Naive thymus-derived CD8-positive, alpha-beta T cell (primary cell): Measurements from ENCODE around the gene SPAG5. TPM values are rescaled to one million over a fixed set of nuclear protein-coding genes. Genes with fewer than 3 reads are reported as not detected.

ENCODE experiments used
- ATAC-seq, 2 donors: fragments of 150-1000 bp; cut with Tn5 transposase in 1 of 2; sonication (Bioruptor Pico), chemical (Tn5 transposase) in 1 of 2; 1 replicate in 1 of 2; 2 replicates in 1 of 2; pipeline ENCODE4 v1.10.0; 2021; ENCODE audit warnings: mild to moderate bottlenecking in 2 of 2, moderate library complexity in 2 of 2
- POLR2A ChIA-PET: fragments of 350-600 bp; sonication (Branson Sonifier 250); formaldehyde crosslinking; loops from one replicate; lab custom pipeline; 2021; ENCODE audit warnings: antibody characterized with exemption; lab: Charles Lee
- DNase-seq, 10 donors: peaks; one replicate each; pipeline versions ENCODE4 v3.0.0 to v3.0.0-alpha.2; 2020 to 2022
- H3K27ac Mint-ChIP-seq, 10 donors: one replicate each; pipeline ENCODE4 v1.8.0; 2020 to 2022; ENCODE audit warnings: mild to moderate bottlenecking in 10 of 10, mixed read lengths in 10 of 10, moderate library complexity in 4 of 10, inconsistent platforms in 1 of 10
- H3K27me3 Mint-ChIP-seq, 5 donors: one replicate each; pipeline ENCODE4 v1.8.0; 2021 to 2022; ENCODE audit warnings: mixed read lengths in 5 of 5
- H3K36me3 Mint-ChIP-seq, 3 donors: one replicate each; pipeline ENCODE4 v1.8.0; 2020 to 2022; ENCODE audit warnings: mixed read lengths in 3 of 3, mild to moderate bottlenecking in 2 of 3, inconsistent platforms in 1 of 3
- H3K4me1 Mint-ChIP-seq, 4 donors: one replicate each; pipeline ENCODE4 v1.8.0; 2021 to 2022; ENCODE audit warnings: mixed read lengths in 4 of 4
- H3K4me3 Mint-ChIP-seq, 10 donors: one replicate each; pipeline ENCODE4 v1.8.0; 2020 to 2022; ENCODE audit warnings: mild to moderate bottlenecking in 10 of 10, mixed read lengths in 10 of 10, moderate library complexity in 6 of 10, inconsistent platforms in 1 of 10
- H3K9me3 Mint-ChIP-seq, 9 donors: one replicate each; pipeline ENCODE4 v1.8.0; 2020 to 2022; ENCODE audit warnings: mixed read lengths in 9 of 9, mild to moderate bottlenecking in 3 of 9, inconsistent platforms in 1 of 9, moderate library complexity in 1 of 9
- polyA plus RNA-seq, 3 donors: library from polyadenylated mRNA; unstranded; fragments of 300-500 nt; fragmentation: Illumina TruSeq; gene quantifications; one replicate each; pipeline ENCODE4 v1.2.3, GENCODE V29; 2021
- total RNA-seq, 8 experiments: library from RNA in 2 of 8; stranded (reverse) in 2 of 8; gene quantifications; one replicate each; pipeline ENCODE4 v1.2.3 and lab custom pipeline; 2021 to 2026

Gene SPAG5
- total and polyA plus RNA-seq, 5 experiments from 2014 or later, result 0.40 to 11.2 (median 2.7) TPM

DNA sequence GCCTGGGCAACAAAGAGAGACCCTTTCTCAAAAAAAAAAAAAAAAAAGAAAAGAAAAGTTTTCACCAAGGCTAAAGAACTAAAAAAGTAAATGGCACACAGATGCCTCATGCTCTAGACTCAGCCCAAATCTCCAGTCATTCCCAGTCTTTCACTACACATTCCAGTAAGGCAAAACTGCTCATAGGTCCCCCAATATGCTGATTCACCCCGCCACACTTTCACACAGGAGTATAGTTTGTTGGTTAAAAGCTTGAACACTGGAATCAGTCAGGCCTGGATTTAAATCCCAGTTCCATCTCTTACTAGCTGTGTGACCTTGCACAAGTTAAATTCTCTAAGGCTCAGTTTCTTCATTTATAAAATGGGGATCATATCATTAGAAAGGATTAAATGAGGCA is 29.4 kb downstream of the SPAG5 start:
- Mint-ChIP-seq H3K27ac (peak overlapping the region in 9 of 10 donors; percentile 5 to 98 (median 68)), H3K9me3 (no peaks in the 10 kb centered on the region), H3K4me1 (peaks cover 40 to 67% (median 59%) of the 10 kb centered on the region in 4 donors), H3K27me3 (no peaks in the 10 kb centered on the region), H3K36me3 (peaks cover 0 to 41% (median 2%) of the 10 kb centered on the region in 3 donors), H3K4me3 (peak overlapping the region; percentile 35 to 98 (median 95))
- POLR2A ChIA-PET, result interaction anchor here (1.2 to 9.0 kb wide), 4 partner anchors 19 to 142 kb away, joined by 3 to 81 read pairs (median 26); partner anchors contain the start of genes BLTP2, PROCA1, SPAG5 and UNC119
- DNase-seq (no peak), ATAC-seq (no peak)

DNA sequence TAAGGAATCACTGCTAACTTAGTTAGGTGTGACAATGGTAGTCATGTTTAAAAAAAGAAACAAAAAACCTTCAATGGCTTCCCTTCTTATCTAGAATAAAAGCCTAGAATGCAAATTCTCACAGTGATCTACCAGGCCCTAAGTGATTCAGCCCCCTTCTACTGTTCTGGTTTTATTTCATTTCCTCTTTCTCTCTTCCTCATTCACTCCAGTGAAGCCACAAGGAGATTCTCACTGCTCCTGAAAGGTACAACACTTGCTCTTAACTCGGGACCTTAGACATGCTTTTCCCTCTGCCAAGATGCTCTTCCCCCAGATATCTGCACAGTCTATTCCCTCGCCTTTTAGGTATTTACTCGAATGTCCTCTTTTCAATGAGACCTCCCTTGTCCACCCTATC is 31.2 kb downstream of the SPAG5 start:
- Mint-ChIP-seq H3K27me3 (no peaks in the 10 kb centered on the region), H3K36me3 (peaks cover 0 to 59% (median 8%) of the 10 kb centered on the region in 3 donors), H3K27ac (peak overlapping the region; percentile 13 to 91 (median 61)), H3K9me3 (no peaks in the 10 kb centered on the region), H3K4me3 (peak overlapping the region in 6 of 10 donors; percentile 12 to 64 (median 46)), H3K4me1 (peaks cover 32 to 60% (median 50%) of the 10 kb centered on the region in 4 donors)
- DNase-seq, result no peak
- POLR2A ChIA-PET, result no interaction called here
- no peak for ATAC-seq

DNA sequence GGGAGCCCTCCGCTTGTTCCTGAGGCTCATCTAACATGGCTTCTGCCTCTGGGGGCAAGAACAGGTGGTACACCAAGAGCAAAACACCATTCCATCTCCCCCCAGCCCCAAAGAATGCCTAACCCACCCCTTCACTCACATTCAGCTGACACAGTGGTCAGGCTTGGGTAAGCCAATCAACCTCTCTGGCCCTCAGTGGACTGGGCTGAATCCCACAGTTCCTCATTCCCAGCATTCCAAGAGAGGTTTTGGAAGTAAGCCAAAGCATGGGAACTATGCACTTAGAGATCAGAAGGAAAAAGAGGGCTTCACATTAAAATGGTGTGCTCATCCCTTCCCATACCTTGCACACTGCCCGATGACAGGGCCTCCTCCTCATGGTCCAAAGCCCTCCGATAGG is 35.4 kb downstream of the SPAG5 start:
- DNase-seq (no peak), ATAC-seq (no peak)
- POLR2A ChIA-PET, result interaction anchor here (1.2 kb wide), 1 partner anchor 9 kb away, joined by 3 read pairs; no protein-coding TSS in a partner anchor
- Mint-ChIP-seq H3K4me1 (peaks cover 13 to 25% (median 24%) of the 10 kb centered on the region in 4 donors), H3K27ac (peak overlapping the region in 1 of 10 donors; percentile 29), H3K36me3 (peaks cover 0 to 80% (median 18%) of the 10 kb centered on the region in 3 donors), H3K9me3 (no peaks in the 10 kb centered on the region), H3K27me3 (no peaks in the 10 kb centered on the region), H3K4me3 (no peak overlapping the region)

GRCh38 chr17:28555022-28555421 is 43.8 kb downstream of the SPAG5 start:
- Mint-ChIP-seq H3K4me1 (peaks cover 21 to 36% (median 28%) of the 10 kb centered on the region in 4 donors), H3K27me3 (no peaks in the 10 kb centered on the region), H3K27ac (no peak overlapping the region), H3K9me3 (no peaks in the 10 kb centered on the region), H3K36me3 (peaks cover 0 to 61% (median 31%) of the 10 kb centered on the region in 3 donors), H3K4me3 (no peak overlapping the region)
- no peak for ATAC-seq
- DNase-seq, result no peak
- POLR2A ChIA-PET, result interaction anchor here (0.8 kb wide), 2 partner anchors 20 to 60 kb away, joined by 3 read pairs; no protein-coding TSS in a partner anchor

GRCh38 chr17:28554565-28554964 is 44.3 kb downstream of the SPAG5 start:
- peaks cover 0 to 57% (median 29%) of the 10 kb centered on the region in 3 donors for H3K36me3 Mint-ChIP-seq
- ATAC-seq, result no peak
- DNase-seq, result no peak
- no peaks in the 10 kb centered on the region for H3K27me3 Mint-ChIP-seq
- peaks cover 25 to 40% (median 32%) of the 10 kb centered on the region in 4 donors for H3K4me1 Mint-ChIP-seq
- no peaks in the 10 kb centered on the region for H3K9me3 Mint-ChIP-seq
- POLR2A ChIA-PET, result interaction anchor here (0.8 kb wide), 2 partner anchors 21 to 59 kb away, joined by 3 read pairs; no protein-coding TSS in a partner anchor
- H3K27ac Mint-ChIP-seq, result peak overlapping the region in 1 of 10 donors; percentile 8
- H3K4me3 Mint-ChIP-seq, result peak overlapping the region in 2 of 10 donors; percentile 14 to 39

GRCh38 chr17:28553000-28553505 is 45.8 kb downstream of the SPAG5 start:
- peak overlapping the region; percentile 4 to 93 (median 82) for H3K27ac Mint-ChIP-seq
- ATAC-seq, result no peak
- peak overlapping the region; percentile 73 to 93 (median 90) for H3K4me3 Mint-ChIP-seq
- H3K36me3 Mint-ChIP-seq, result peaks cover 0 to 43% (median 23%) of the 10 kb centered on the region in 3 donors
- no peaks in the 10 kb centered on the region for H3K9me3 Mint-ChIP-seq
- peaks cover 40 to 55% (median 48%) of the 10 kb centered on the region in 4 donors for H3K4me1 Mint-ChIP-seq
- H3K27me3 Mint-ChIP-seq, result no peaks in the 10 kb centered on the region
- no peak for DNase-seq
- POLR2A ChIA-PET, result interaction anchor here (1.2 to 7.5 kb wide), 4 partner anchors 12 to 166 kb away, joined by 3 to 81 read pairs (median 10); partner anchors contain the start of genes ALDOC, PIGS, RPL23A and SPAG5

DNA sequence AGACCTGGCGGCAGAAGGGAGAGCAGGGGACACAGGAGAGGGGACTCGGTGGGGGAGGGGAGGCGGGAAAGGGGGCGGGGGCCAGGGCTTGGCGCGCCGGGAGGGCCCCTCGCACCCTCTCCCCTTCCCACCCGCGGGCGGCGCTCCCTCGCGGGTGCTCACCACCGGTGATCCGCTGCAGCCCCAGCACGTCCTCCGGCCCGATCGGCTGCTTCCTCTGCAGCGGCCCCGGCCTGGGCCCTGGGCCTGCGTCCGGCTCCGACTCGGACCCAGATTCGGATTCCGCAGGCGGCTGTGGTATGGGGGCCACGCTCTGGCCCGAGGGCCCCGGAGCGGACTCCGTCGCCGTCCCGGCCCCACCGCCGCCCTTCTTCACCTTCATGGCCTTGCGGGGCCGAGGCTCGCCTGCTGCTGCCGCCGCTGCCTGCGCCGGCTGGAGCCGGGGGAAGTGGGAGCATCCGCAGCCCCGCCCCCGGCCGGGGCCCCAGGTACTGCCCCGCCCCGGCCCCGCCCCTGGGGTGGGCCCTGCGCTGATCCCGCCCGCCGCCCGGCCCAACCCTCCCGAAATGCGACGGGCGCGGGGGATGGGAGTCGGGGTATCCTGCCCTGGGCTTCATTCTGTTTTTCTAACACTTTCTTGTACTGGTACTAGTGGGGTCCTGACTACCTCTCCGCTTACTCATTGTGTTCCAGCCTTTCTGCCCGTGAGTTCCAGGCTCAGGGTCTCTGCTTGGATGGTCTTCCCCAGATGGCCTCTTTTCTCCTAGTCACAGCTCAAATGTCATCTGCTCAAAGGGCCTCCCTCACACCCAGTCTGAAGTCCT is 46.4 kb downstream of the SPAG5 start, which contains the start of gene UNC119:
Gene UNC119, minus strand, starts transcription at position 449 of the 824 bp plus-strand sequence. Its CDS starts 67 bp downstream, at position 382.
- H3K4me1 Mint-ChIP-seq, result peaks cover 43 to 62% (median 53%) of the 10 kb centered on the region in 4 donors
- no peaks in the 10 kb centered on the region for H3K27me3 Mint-ChIP-seq
- H3K9me3 Mint-ChIP-seq, result no peaks in the 10 kb centered on the region
- peak within 1 kb of the TSS; percentile 71 to 97 (median 93) for H3K27ac Mint-ChIP-seq
- POLR2A ChIA-PET, result interaction anchor here (1.2 to 7.5 kb wide), 5 partner anchors 13 to 167 kb away, joined by 3 to 81 read pairs (median 4); partner anchors contain the start of genes ALDOC, PIGS, RPL23A and SPAG5
- peaks cover 0 to 36% (median 19%) of the 10 kb centered on the region in 3 donors for H3K36me3 Mint-ChIP-seq
- H3K4me3 Mint-ChIP-seq, result peak within 1 kb of the TSS; percentile 90 to 97 (median 91)
- peak; percentile 53 to 90 (median 76) for DNase-seq
- peak; percentile 67 to 82 for ATAC-seq

DNA sequence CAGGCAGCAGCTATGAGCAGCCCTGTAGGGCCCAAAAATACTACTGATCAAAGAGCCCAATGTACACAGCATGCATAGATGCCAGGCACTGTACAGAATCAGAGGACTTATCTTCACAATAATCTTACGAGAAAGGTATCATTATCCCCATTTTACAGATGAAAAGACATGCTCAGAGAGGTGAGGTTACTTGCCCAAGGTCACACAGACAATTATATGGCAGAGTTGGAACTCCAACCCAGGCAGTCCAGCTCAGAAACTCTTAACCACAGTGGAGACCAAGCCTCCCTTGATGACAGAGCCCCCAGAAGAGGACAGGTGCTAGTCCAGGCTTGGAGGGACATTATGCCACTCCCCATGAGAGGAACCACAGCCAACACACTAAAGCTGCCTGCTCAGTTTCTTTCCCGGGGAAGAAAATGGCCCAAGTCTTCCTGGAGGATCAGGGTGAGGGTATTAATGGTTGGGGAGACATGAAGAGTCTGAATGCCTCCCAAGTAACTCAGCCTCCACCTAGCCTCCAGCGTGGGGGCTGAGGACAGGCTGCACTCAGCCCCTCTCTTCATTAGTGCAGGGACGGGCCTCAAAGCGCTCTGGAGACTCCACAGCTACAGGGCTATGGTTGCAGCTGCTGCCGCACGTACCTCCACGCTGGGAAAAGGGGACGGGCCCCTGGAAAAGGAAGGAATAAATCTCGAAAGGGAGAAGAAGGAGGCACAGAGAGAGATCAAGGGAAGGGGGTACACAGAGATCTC is 47.2 kb downstream of the SPAG5 start:
- Mint-ChIP-seq H3K27me3 (no peaks in the 10 kb centered on the region), H3K9me3 (no peaks in the 10 kb centered on the region), H3K4me3 (peak overlapping the region; percentile 85 to 97 (median 91)), H3K36me3 (peaks cover 0 to 28% (median 18%) of the 10 kb centered on the region in 3 donors), H3K27ac (peak overlapping the region; percentile 71 to 97 (median 92)), H3K4me1 (peaks cover 43 to 63% (median 55%) of the 10 kb centered on the region in 4 donors)
- DNase-seq, result peak in 2 of 10 donors; percentile 16 to 52
- ATAC-seq, result no peak
- POLR2A ChIA-PET, result interaction anchor here (1.2 to 7.5 kb wide), 4 partner anchors 22 to 168 kb away, joined by 3 to 81 read pairs (median 10); partner anchors contain the start of genes ALDOC, PIGS, RPL23A and SPAG5

- POLR2A ChIA-PET, result interaction anchor here (0.7 to 7.5 kb wide), 3 partner anchors 23 to 177 kb away, joined by 3 to 81 read pairs (median 16); partner anchors contain the start of genes ALDOC, PIGS and SPAG5
These were observed 48.0 kb downstream of the SPAG5 start for GRCh38 chr17:28550858-28551257.

GRCh38 chr17:28549236-28550132 is 49.3 kb downstream of the SPAG5 start:
- peaks cover 0 to 13% (median 8%) of the 10 kb centered on the region in 3 donors for H3K36me3 Mint-ChIP-seq
- peaks cover 43 to 63% (median 55%) of the 10 kb centered on the region in 4 donors for H3K4me1 Mint-ChIP-seq
- no peaks in the 10 kb centered on the region for H3K9me3 Mint-ChIP-seq
- POLR2A ChIA-PET, result interaction anchor here (0.9 to 7.5 kb wide), 3 partner anchors 24 to 214 kb away, joined by 3 to 81 read pairs (median 4); partner anchors contain the start of genes ALDOC, PIGS and TNFAIP1
- H3K27me3 Mint-ChIP-seq, result no peaks in the 10 kb centered on the region
- peak overlapping the region in 8 of 10 donors; percentile 12 to 73 (median 48) for H3K4me3 Mint-ChIP-seq
- peak; percentile 46 to 88 for ATAC-seq
- DNase-seq, result peak; percentile 25 to 75 (median 61)
- peak overlapping the region; percentile 61 to 97 (median 92) for H3K27ac Mint-ChIP-seq

More at GRCh38 chr17:28550858-28551257, 48.0 kb downstream of the SPAG5 start:
- Mint-ChIP-seq H3K4me3 (peak overlapping the region in 9 of 10 donors; percentile 23 to 97 (median 91)), H3K27me3 (no peaks in the 10 kb centered on the region), H3K27ac (peak overlapping the region; percentile 31 to 97 (median 92)), H3K36me3 (peaks cover 0 to 21% (median 12%) of the 10 kb centered on the region in 3 donors), H3K4me1 (peaks cover 43 to 63% (median 55%) of the 10 kb centered on the region in 4 donors), H3K9me3 (no peaks in the 10 kb centered on the region)
- DNase-seq (peak in 1 of 10 donors; percentile 27), ATAC-seq (no peak)
